ENCODE results near the gene FILIP1.

FILIP1 gene

GRCh38 chr6:75480425-75480824 is 13.2 kb downstream of the FILIP1 start:
- no peak overlapping the region for H3K4me2 ChIP-seq (ENCODE audit: low read depth, low read length, poor library complexity, severe bottlenecking)
- no peaks in the 10 kb centered on the region for H4K20me1 ChIP-seq (ENCODE audit: low read depth, low read length)
- H3K4me3 ChIP-seq (ENCODE audit: insufficient read depth, low read length, poor library complexity, severe bottlenecking) = no peak overlapping the region
- TF ChIP-seq EZH2phosphoT487 (conservative IDR thresholded peaks at IDR 0.05; ENCODE audit: low read length) = no peak
- no peak for TF ChIP-seq CTCF (IDR thresholded peaks at IDR 0.05; ENCODE audit: insufficient read depth, low read length, poor library complexity, severe bottlenecking)
- no peaks in the 10 kb centered on the region for H3K27me3 ChIP-seq (ENCODE audit: low read length)
- H3K27ac ChIP-seq (ENCODE audit: low read depth, low read length) = no peak overlapping the region
- no peaks in the 10 kb centered on the region for H3F3A ChIP-seq (ENCODE audit: insufficient read depth)
- H3K9ac ChIP-seq (ENCODE audit: low read length) = no peak overlapping the region
- no peaks in the 10 kb centered on the region for H3K9me3 ChIP-seq (ENCODE audit: insufficient read depth, low read length)
- no peak overlapping the region for H2AFZ ChIP-seq (ENCODE audit: low read depth, low read length, severe bottlenecking)
- no peaks in the 10 kb centered on the region for H3K9me2 ChIP-seq (replicated peaks; ENCODE audit: insufficient read depth, low read length)
- no peaks in the 10 kb centered on the region for H3K36me3 ChIP-seq (ENCODE audit: low read length)
- H3K79me2 ChIP-seq (ENCODE audit: insufficient read depth, low read length) = no peaks in the 10 kb centered on the region

- H3K4me3 ChIP-seq (ENCODE audit: insufficient read depth, low read length, poor library complexity, severe bottlenecking) = no peak overlapping the region
- H2AFZ ChIP-seq (ENCODE audit: low read depth, low read length, severe bottlenecking) = no peak overlapping the region
- no peaks in the 10 kb centered on the region for H3K36me3 ChIP-seq (ENCODE audit: low read length)
- TF ChIP-seq EZH2phosphoT487 (conservative IDR thresholded peaks at IDR 0.05; ENCODE audit: low read length) (no peak), CTCF (IDR thresholded peaks at IDR 0.05; ENCODE audit: insufficient read depth, low read length, poor library complexity, severe bottlenecking) (no peak)
- H3K4me2 ChIP-seq (ENCODE audit: low read depth, low read length, poor library complexity, severe bottlenecking) = no peak overlapping the region
- no peaks in the 10 kb centered on the region for H3K9me2 ChIP-seq (replicated peaks; ENCODE audit: insufficient read depth, low read length)
- no peaks in the 10 kb centered on the region for H3K9me3 ChIP-seq (ENCODE audit: insufficient read depth, low read length)
- H3K9ac ChIP-seq (ENCODE audit: low read length) = no peak overlapping the region
- H3K27ac ChIP-seq (ENCODE audit: low read depth, low read length) = no peak overlapping the region
- no peaks in the 10 kb centered on the region for H3K27me3 ChIP-seq (ENCODE audit: low read length)
- H3F3A ChIP-seq (ENCODE audit: insufficient read depth) = no peaks in the 10 kb centered on the region
- H3K79me2 ChIP-seq (ENCODE audit: insufficient read depth, low read length) = no peaks in the 10 kb centered on the region
- no peaks in the 10 kb centered on the region for H4K20me1 ChIP-seq (ENCODE audit: low read depth, low read length)
Observed at GRCh38 chr6:75479712-75480111, 13.9 kb downstream of the FILIP1 start.

GRCh38 chr6:75478929-75479328 is 14.7 kb downstream of the FILIP1 start:
- TF ChIP-seq CTCF (IDR thresholded peaks at IDR 0.05; ENCODE audit: insufficient read depth, low read length, poor library complexity, severe bottlenecking) (no peak), EZH2phosphoT487 (conservative IDR thresholded peaks at IDR 0.05; ENCODE audit: low read length) (no peak)
- no peaks in the 10 kb centered on the region for H3K79me2 ChIP-seq (ENCODE audit: insufficient read depth, low read length)
- H3K9ac ChIP-seq (ENCODE audit: low read length) = no peak overlapping the region
- no peak overlapping the region for H3K4me2 ChIP-seq (ENCODE audit: low read depth, low read length, poor library complexity, severe bottlenecking)
- H4K20me1 ChIP-seq (ENCODE audit: low read depth, low read length) = no peaks in the 10 kb centered on the region
- H3K9me3 ChIP-seq (ENCODE audit: insufficient read depth, low read length) = no peaks in the 10 kb centered on the region
- H3K27me3 ChIP-seq (ENCODE audit: low read length) = no peaks in the 10 kb centered on the region
- H3K36me3 ChIP-seq (ENCODE audit: low read length) = no peaks in the 10 kb centered on the region
- H3K9me2 ChIP-seq (replicated peaks; ENCODE audit: insufficient read depth, low read length) = no peaks in the 10 kb centered on the region
- H2AFZ ChIP-seq (ENCODE audit: low read depth, low read length, severe bottlenecking) = no peak overlapping the region
- H3K4me3 ChIP-seq (ENCODE audit: insufficient read depth, low read length, poor library complexity, severe bottlenecking) = no peak overlapping the region
- no peak overlapping the region for H3K27ac ChIP-seq (ENCODE audit: low read depth, low read length)
- H3F3A ChIP-seq (ENCODE audit: insufficient read depth) = no peaks in the 10 kb centered on the region

Measured in SU-DHL-6 (cell line).